Bone marrow (tissue), 2 donors: ENCODE data around the gene LUC7L2.
"Not testable (repeated sequence)": the region's sequence is repeated elsewhere in the genome, so short reads cannot be mapped to it uniquely, and the experiment has no call there.

Experiments
- DNase-seq, 2 donors: peaks; one replicate each; lab custom pipeline; 2025; lab: John Stamatoyannopoulos, UW

LUC7L2 gene

GRCh38 chr7:139397192-139397591 lies 37.5 kb downstream of the LUC7L2 start:
- no peak for DNase-seq

DNA sequence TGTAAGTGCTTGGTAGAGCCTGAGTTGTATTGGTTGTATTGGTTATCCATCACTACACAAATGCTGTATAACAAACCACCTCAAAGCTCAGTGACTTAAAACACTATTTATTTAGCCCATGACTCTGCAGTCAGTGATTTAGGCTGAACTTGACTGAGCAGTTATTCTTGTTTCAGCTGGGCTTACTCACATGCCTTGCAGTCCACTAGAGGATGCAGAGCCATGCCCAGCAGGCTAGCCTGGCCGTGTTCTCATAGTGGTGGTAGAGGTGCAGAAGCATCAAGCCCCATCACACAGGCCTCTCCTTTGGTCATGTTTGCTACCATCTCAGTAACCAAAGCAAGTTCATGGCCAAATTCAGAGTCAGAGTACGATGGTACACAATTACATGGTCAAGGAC lies 43.9 kb downstream of the LUC7L2 start:
- no peak for DNase-seq

DNA sequence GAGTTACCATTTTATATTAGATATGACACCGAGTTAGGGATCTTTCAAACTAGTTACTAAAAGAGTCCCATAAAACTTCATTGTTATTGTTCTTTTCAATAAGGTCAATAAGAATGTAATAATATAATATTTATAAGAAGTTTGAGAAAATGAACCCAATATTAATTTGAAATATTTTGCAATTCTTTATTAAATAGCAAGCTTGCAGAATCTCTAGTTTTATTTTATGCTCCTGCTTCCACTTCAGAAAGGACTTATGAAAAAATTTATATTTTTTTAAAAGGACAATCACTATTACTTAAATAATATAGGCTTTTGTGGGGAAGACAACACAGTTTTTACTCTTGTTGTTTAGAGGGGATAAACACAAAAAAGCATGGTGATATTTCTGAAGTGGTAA lies 47.9 kb downstream of the LUC7L2 start:
- no peak for DNase-seq

DNA sequence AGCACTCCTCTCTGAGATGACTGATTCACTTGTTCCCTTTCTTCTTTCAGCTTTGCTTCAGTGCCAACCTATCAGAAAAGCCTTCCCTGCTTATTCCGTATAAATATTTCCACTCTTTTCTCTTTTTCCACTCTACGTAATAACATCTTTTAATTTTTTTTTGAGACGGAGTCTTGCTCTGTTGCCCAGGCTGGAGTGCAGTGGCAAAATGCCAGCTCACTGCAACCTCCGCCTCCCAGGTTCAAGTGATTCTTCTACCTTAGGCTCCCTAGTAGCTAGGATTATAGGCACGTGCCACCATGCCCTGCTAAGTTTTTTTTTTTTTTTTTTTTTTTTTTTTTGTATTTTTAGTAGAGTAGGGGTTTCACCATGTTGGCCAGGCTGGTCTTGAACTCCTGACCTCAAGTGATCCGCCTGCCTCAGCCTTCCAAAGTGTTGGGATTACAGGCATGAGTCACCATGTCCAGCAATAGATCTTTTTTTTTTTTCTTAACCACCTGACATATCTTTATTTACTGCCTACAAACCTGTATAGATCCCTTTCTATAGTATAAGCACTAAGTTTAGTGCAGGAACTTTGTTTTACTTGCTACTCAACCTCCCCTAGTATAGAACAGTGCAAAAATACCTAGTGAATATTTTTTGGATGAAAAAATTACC lies 55.2 kb downstream of the LUC7L2 start:
- DNase-seq, result not testable (repeated sequence)

GRCh38 chr7:139416405-139416804 lies 56.7 kb downstream of the LUC7L2 start:
- no peak for DNase-seq

GRCh38 chr7:139417478-139417877 lies 57.8 kb downstream of the LUC7L2 start:
- no peak for DNase-seq

DNA sequence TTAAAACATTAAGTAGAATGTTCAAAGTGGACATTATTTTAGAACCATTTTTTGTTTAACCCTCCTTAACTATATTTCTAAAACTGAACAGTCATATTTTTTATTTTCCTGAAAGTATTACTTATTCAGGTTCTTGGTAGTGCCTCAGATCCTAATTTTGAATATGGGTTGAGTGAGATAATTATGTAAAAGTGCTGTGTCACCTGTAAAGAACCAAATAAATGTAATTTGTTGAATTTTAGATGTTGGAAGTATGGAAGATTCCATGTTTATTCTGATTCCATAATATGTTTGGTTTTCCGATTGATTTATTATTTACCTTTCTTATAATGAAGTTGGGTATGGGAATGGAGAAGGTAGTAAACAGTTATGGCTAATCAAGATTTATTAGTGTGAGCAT lies 61.4 kb downstream of the LUC7L2 start:
- DNase-seq, result no peak

DNA sequence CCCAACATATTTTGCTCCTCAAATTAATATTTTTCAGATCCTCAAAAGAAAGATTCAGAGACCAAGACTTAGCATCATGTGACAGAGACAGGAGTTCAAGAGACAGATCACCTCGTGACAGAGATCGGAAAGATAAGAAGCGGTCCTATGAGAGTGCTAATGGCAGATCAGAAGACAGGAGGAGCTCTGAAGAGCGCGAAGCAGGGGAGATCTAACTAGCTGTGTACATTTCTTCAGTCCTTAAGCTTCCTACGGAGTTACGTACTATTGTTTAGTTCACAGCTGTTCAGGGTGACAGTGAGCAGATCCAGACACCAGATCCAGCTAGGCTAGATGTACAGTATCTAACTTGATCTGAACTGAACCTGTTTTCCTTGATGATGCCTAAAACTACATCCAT lies 62.4 kb downstream of the LUC7L2 start:
- no peak for DNase-seq

- no peak for DNase-seq
Observed at GRCh38 chr7:139423091-139423490, 63.4 kb downstream of the LUC7L2 start.

GRCh38 chr7:139424004-139424403 lies 64.3 kb downstream of the LUC7L2 start:
- DNase-seq, result no peak

GRCh38 chr7:139425701-139426100 lies 66.0 kb downstream of the LUC7L2 start:
- DNase-seq, result not testable (repeated sequence)

- DNase-seq, result no peak
Observed at GRCh38 chr7:139426258-139427028, 66.7 kb downstream of the LUC7L2 start.

- DNase-seq, result no peak
Observed at GRCh38 chr7:139427029-139427420, 67.3 kb downstream of the LUC7L2 start.

DNA sequence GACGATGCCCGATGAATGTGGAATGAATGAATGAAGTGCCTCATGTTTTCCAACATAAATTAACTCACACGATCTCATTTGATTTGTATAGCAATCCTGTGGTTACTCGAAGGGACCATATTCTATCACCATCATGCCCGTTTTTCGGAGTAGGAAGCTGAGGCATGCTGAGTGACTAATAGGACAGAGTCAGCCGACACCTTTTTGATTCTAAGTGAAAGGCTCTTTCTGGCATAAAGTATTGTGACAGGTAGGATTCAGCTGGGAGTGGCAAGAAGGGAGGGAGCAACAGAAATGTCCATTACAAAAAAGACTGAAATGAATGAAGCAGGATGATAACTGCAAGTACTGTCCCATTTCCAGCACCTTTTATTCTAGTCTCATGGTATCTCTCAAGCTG lies 68.1 kb downstream of the LUC7L2 start:
- no peak for DNase-seq

DNA sequence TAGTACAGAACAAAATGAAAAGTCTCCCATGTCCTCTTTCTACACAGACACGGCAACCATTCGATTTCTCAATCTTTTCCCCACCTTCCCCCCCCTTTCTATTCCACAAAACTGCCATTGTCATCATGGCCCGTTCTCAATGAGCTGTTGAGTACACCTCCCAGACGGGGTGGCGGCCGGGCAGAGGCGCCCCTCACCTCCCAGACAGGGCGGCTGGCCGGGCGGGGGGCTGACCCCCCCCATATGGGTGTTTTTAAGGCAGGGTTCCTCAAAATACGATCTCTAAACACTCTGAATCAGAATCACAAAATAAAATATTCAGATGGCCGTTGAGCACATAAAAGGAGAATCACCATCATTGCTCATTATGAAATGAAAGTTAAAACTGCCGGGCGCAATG lies 70.0 kb downstream of the LUC7L2 start:
- DNase-seq, result not testable (repeated sequence)

DNA sequence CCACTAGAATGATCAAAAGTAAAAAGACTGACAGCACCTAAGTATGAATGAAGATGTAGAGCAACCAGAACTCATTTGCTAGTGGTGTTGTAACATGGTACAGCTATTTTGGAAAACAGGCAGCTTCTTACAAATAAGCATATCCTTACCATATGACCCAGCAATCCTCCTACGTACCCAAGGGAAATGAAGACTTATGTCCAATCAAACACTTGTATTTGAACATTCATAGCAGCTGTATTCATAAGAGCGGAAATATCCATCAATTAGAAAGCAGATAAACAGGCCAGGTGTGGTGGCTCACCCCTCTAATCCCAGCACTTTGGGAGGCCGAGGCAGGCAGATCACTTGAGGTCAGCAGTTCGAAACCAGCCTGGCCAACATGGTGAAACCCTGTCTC lies 70.7 kb downstream of the LUC7L2 start:
- no peak for DNase-seq

DNA sequence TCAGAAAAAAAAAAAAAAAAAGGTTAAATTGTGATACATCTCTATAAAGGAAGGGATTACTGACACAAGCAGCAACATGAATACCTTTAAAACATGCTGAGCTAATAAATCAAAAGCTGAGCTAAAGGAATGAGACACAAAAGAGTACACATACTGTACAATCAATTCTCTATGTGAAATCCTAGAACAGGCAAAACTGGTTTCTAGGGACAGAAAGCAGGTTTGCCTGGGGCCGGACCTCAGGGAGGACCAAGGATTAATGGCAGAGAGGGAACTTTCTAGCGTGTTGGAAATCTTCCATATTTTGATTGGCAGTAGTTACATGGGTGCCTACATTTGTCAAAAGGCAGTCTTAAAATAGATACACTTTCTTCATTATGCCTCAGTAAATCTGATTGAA lies 71.3 kb downstream of the LUC7L2 start:
- DNase-seq, result no peak

GRCh38 chr7:139431459-139431858 lies 71.8 kb downstream of the LUC7L2 start:
- DNase-seq, result no peak

DNA sequence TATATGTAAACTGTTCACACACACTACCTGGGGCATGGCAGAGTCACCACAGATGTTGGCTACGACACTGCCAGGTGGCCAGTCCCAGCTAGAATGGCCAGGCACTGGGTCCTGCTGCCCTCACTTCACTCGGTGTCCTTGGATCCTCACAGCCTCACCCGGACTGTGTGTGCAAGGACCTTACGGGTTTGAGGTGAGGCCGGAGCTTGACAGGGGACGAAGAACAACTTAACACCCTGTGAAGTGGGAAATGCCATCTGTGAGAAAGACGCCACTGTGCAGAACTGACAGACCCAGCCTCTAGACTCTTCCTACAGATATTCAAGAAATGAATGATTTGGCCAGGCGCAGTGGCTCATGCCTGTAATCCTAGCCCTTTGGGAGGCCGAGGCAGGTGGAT lies 77.1 kb downstream of the LUC7L2 start:
- DNase-seq, result no peak

- DNase-seq, result no peak
Observed at GRCh38 chr7:139439375-139439774, 79.7 kb downstream of the LUC7L2 start.

DNA sequence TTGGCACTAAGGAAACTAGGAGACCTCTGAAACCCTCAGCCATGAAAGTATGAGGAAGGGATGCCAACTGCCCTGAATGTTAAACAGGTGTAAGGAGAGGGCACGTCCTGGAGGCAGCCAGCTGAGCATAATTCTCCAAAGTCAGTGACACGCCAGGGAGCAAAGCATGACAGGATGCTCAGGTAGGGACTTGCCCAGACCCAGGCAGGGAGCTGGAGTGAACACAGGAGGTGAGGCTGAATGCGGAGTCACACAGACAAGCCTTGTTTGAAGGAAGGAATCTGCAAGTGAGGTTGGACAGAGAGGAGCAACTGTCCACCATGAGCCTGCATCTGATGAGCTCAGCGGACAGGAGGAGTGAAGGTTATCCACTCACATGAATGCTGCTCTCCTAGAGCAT lies 82.3 kb downstream of the LUC7L2 start:
- DNase-seq, result no peak

DNA sequence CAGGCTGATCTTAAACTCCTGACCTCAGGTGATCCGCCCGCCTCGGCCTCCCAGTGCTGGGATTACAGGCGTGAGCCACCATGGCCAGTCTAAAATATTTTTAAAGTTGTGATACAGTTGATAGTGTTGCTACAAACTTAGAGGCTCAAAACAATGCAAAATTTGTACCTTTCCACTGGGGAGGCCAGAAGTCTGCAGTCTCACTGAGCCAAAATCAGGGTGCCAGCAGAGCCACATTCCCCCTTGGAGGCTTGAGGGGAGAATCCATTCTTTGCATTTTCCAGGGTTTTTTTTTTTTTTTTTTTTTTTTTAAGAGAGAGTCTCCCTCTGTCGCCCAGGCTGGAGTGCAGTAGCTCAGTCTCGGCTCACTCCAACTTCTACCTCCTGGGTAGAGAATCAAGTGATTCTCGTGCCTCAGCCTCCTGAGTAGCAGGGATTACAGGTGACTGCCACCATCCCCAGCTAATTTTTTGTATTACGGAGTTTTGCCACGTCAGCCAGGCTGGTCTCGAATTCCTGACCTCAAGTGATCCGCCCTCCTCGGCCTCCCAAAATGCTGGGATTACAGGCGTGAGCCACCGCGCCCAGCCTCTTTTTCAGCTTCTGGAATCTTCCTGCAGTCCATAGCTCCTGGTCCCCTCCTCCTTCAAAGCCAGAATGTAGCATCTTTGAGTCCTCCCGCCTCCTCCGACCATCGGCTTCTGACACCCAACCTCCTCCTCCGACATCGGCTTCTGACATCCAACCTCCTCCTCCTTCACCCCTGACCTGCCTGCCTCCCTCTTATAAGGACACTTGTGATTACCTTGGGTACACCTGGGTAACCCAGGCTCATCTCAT lies 86.6 kb downstream of the LUC7L2 start:
- DNase-seq, result no peak

DNA sequence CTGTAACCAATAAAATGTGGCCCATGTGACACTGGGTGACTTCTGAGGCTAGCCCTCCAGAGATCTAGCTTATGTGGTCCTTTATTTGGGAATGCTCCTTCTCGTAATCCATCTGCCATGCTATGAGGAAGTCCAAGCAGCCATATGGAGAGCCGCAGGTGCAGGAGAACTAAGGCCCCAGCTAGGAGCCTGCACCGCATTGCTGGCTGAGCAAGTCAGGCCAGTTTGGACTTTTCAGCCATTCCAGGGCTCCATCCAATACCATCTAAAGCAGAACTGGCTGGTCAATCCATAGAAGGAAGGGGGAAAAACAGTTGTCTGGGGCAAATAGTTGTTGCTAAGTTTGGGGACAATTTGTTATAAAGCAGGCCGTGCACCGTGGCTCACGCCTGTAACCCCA lies 91.2 kb downstream of the LUC7L2 start:
- no peak for DNase-seq
